Measurements from ENCODE around the gene NAGLU.
A peak's percentile ranks its signal among the peaks of the same experiment; 100 is the strongest.

Gene NAGLU

GRCh38 chr17:42536048-42536371 is at the start of gene NAGLU:
TSS of gene NAGLU (plus strand) at chr17:42536241. CDS start at chr17:42536273, 32 bp downstream.
- no peak for TF ChIP-seq CTCF (IDR thresholded peaks at IDR 0.05; ENCODE audit: low read depth, low read length)
- H3K4me3 ChIP-seq (replicated peaks in 1 of 2; ENCODE audit: low read depth in 2 of 2, low read length in 2 of 2), result peak within 1 kb of the TSS; percentile 59 to 61
- DNase-seq (ENCODE audit: low read depth in 2 of 2), result peak; percentile 84 to 94

GRCh38 chr17:42488032-42488431 is 48.0 kb upstream of the NAGLU start:
- no peak overlapping the region for H3K4me3 ChIP-seq (replicated peaks in 1 of 2; ENCODE audit: low read depth in 2 of 2, low read length in 2 of 2)
- TF ChIP-seq CTCF (IDR thresholded peaks at IDR 0.05; ENCODE audit: low read depth, low read length), result no peak
- no peak for DNase-seq (ENCODE audit: low read depth in 2 of 2)

DNA sequence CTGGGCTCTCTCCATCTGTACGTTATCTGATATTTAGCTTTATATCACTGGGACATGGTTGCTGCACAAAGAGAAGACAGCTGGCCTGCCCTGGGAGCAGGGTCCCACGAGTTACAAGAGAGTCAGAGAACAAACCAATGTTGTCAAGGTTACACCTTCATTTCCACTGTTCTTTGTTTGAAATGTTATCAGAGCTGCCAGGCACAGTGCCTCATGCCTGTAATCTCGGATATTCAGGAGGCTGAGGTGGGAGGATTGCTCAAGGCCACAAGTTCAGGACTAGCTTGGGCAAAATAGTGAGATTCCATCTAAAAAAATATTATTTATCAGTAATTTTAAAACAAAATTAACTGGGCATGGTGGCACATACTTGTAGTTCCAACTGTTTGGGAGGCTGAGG is 42.7 kb upstream of the NAGLU start:
- H3K4me3 ChIP-seq (replicated peaks in 1 of 2; ENCODE audit: low read depth in 2 of 2, low read length in 2 of 2), result no peak overlapping the region
- TF ChIP-seq CTCF (IDR thresholded peaks at IDR 0.05; ENCODE audit: low read depth, low read length), result no peak
- no peak for DNase-seq (ENCODE audit: low read depth in 2 of 2)

DNA sequence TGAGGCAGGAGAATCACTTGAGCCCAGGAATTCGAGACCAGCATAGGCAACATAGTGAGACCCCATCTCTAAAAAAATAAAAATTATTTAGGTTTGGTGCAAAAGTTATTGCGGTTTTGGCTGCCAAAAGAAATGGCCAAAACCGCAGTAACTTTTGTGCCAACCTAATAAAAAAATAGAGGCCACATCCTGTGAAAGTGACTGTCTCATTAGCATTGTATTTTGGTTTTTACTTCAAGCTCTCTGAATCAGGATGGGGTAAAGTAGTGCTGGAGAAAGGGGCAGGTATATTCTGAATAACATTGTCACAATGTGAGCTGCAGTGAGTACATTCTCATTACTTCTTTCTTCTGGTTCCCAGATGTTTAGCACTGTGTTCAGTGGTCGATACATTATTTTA is 41.4 kb upstream of the NAGLU start:
- no peak for DNase-seq (ENCODE audit: low read depth in 2 of 2)
- H3K4me3 ChIP-seq (replicated peaks in 1 of 2; ENCODE audit: low read depth in 2 of 2, low read length in 2 of 2), result no peak overlapping the region
- TF ChIP-seq CTCF (IDR thresholded peaks at IDR 0.05; ENCODE audit: low read depth, low read length), result no peak

DNA sequence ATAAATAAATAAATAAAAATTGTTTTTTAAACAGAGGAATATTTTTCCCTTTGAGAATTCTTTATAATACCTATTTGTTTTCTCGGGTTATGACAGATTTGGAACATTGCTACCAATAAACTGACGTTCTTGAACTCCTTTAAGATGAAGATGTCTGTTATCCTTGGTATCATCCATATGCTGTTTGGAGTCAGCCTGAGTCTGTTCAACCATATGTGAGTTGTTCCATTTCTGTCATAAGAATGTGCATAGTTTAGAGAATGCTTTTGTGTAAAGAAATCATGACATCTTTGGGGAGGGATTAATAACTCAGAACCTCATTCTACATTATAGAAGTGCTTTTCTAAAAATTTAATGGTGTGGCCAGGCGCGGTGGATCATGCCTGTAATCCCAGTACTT is 37.2 kb upstream of the NAGLU start:
- no peak for DNase-seq (ENCODE audit: low read depth in 2 of 2)
- no peak overlapping the region for H3K4me3 ChIP-seq (replicated peaks in 1 of 2; ENCODE audit: low read depth in 2 of 2, low read length in 2 of 2)
- no peak for TF ChIP-seq CTCF (IDR thresholded peaks at IDR 0.05; ENCODE audit: low read depth, low read length)

- no peak for DNase-seq (ENCODE audit: low read depth in 2 of 2)
- no peak overlapping the region for H3K4me3 ChIP-seq (replicated peaks in 1 of 2; ENCODE audit: low read depth in 2 of 2, low read length in 2 of 2)
- TF ChIP-seq CTCF (IDR thresholded peaks at IDR 0.05; ENCODE audit: low read depth, low read length), result no peak
Measured at GRCh38 chr17:42502091-42502490, 34.0 kb upstream of the NAGLU start.

DNA sequence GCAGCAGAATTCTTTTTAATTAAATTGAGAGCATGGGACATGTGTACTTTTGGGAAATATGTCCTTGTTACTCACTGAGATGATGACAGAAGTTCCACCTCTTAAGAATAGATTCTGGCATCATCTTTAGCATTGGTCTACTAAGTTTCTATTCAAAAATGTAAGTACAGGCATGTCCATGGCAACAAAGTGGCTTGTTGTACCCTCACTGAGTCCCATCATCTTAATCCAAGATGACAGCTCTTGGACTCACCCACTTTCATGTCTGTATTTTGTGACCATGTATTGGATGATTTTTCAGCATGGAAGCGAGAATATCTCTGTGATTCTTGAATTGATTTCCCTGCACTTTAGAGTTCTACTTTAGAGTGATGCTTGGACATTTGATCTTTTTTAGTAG is 33.1 kb upstream of the NAGLU start:
- no peak for TF ChIP-seq CTCF (IDR thresholded peaks at IDR 0.05; ENCODE audit: low read depth, low read length)
- no peak for DNase-seq (ENCODE audit: low read depth in 2 of 2)
- H3K4me3 ChIP-seq (replicated peaks in 1 of 2; ENCODE audit: low read depth in 2 of 2, low read length in 2 of 2), result no peak overlapping the region

All from cardiac fibroblast (primary cell).